OCI-LY1 (cell line): Measurements from ENCODE around the gene TEX14.

Experiments
- H2AFZ ChIP-seq: fragments of 200-600 bp; sonication (generic), shearing (Covaris generic); 2 replicates; pipeline ENCODE4 v1.6.0; 2014; ENCODE audit warnings: antibody characterized with exemption, mild to moderate bottlenecking, low read length
- H3F3A ChIP-seq: fragments of 200-600 bp; sonication (generic), shearing (Covaris generic); 2 replicates; pipeline ENCODE4 v1.6.0; 2014; ENCODE audit warnings: mild to moderate bottlenecking, antibody characterized with exemption, low read length, moderate library complexity; ENCODE audit not compliant: insufficient read depth
- H3K27ac ChIP-seq: fragments of 200-600 bp; sonication (generic); 2 replicates; pipeline ENCODE4 v1.5.1; 2014; ENCODE audit warnings: low read length, mixed run types, mild to moderate bottlenecking, low read depth; ENCODE audit not compliant: poor library complexity, severe bottlenecking
- H3K27me3 ChIP-seq: fragments of 200-600 bp; sonication (generic); 2 replicates; pipeline ENCODE4 v1.6.0; 2014; ENCODE audit warnings: antibody characterized with exemption, mild to moderate bottlenecking, low read length, moderate library complexity; ENCODE audit not compliant: insufficient read depth
- H3K36me3 ChIP-seq: fragments of 200-600 bp; sonication (generic); 2 replicates; pipeline ENCODE4 v1.6.1; 2014; ENCODE audit warnings: mild to moderate bottlenecking, antibody characterized with exemption, low read length, moderate library complexity, mixed read lengths; ENCODE audit not compliant: insufficient read depth
- H3K4me1 ChIP-seq: fragments of 200-600 bp; sonication (generic); 2 replicates; pipeline ENCODE4 v1.5.1; 2014; ENCODE audit warnings: mild to moderate bottlenecking, low read length, moderate library complexity; ENCODE audit not compliant: insufficient read depth, severe bottlenecking
- H3K4me2 ChIP-seq: fragments of 200-600 bp; sonication (generic), shearing (Covaris generic); 2 replicates; pipeline ENCODE4 v1.6.1; 2014; ENCODE audit warnings: low read length
- H3K4me3 ChIP-seq: fragments of 200-600 bp; sonication (generic); 2 replicates; pipeline ENCODE4 v1.5.1; 2014; ENCODE audit warnings: low read length, low read depth, mild to moderate bottlenecking, mixed read lengths; ENCODE audit not compliant: poor library complexity, severe bottlenecking
- H3K79me2 ChIP-seq: fragments of 200-600 bp; shearing (Covaris generic); 2 replicates; pipeline ENCODE4 v1.6.1; 2016; ENCODE audit warnings: mixed run types, low read length, mixed read lengths; ENCODE audit not compliant: insufficient read depth
- H3K9ac ChIP-seq: fragments of 200-600 bp; sonication (generic), shearing (Covaris generic); 2 replicates; pipeline ENCODE4 v1.6.1; 2014; ENCODE audit warnings: mild to moderate bottlenecking, low read length, mixed read lengths
- H3K9me2 ChIP-seq: fragments of 200-600 bp; sonication (generic), shearing (Covaris generic); 2 replicates; pipeline ENCODE4 v1.6.1; 2014; ENCODE audit warnings: low read depth, mild to moderate bottlenecking, low read length, mixed read lengths
- H3K9me3 ChIP-seq: fragments of 200-600 bp; shearing (Covaris generic); 2 replicates; pipeline ENCODE4 v1.6.1; 2014; ENCODE audit warnings: low read length, mixed read lengths
- H4K20me1 ChIP-seq: fragments of 200-600 bp; sonication (generic), shearing (Covaris generic); 2 replicates; pipeline ENCODE4 v1.6.0; 2016; ENCODE audit warnings: mild to moderate bottlenecking, low read length; ENCODE audit not compliant: insufficient read depth
- EZH2 ChIP-seq: fragments of 200-600 bp; sonication (generic), shearing (Covaris generic); IDR thresholded peaks from 2 replicates; pipeline ENCODE4 v1.8.0; 2017; ENCODE audit warnings: borderline replicate concordance, mixed run types, mild to moderate bottlenecking, antibody characterized with exemption, low read length, moderate library complexity, mixed read lengths
- TF ChIP-seq, protein P1 (sequence below): fragments of 200-600 bp; sonication (generic), shearing (Covaris generic); IDR thresholded peaks from 2 replicates; pipeline ENCODE4 v1.5.1; 2017; ENCODE audit warnings: mild to moderate bottlenecking, antibody characterized with exemption, low read length, moderate library complexity, mixed read lengths

TEX14 gene

DNA sequence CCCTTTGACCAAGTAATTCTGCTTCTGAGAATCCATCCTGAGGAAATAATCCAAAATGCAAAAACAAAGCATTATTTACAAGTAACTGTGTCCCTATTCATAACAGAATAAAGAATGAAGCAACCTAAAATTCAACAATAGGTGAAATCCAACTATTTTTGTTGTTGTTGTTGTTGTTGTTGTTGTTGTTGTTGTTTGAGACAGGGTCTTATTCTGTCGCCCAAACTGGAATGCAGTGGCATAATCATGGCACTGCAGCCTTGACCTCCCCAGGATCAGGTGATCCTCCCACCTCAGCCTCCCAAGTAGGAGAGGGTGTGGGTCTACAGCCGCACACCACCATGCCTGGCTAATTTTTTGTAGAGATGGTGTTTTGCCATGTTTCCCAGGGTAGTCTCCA, 101.5 kb downstream of the TEX14 start:
- Histone ChIP-seq H2AFZ (no peak overlapping the region), H3K79me2 (no peaks in the 10 kb centered on the region), H3K9me3 (no peaks in the 10 kb centered on the region), H3F3A (no peaks in the 10 kb centered on the region), H4K20me1 (no peaks in the 10 kb centered on the region), H3K27ac (no peak overlapping the region), H3K9ac (no peak overlapping the region), H3K4me3 (no peak overlapping the region), H3K4me2 (no peak overlapping the region), H3K36me3 (no peaks in the 10 kb centered on the region), H3K27me3 (no peaks in the 10 kb centered on the region), H3K9me2 (no peaks in the 10 kb centered on the region), H3K4me1 (no peaks in the 10 kb centered on the region)
- TF ChIP-seq, protein P1, sequence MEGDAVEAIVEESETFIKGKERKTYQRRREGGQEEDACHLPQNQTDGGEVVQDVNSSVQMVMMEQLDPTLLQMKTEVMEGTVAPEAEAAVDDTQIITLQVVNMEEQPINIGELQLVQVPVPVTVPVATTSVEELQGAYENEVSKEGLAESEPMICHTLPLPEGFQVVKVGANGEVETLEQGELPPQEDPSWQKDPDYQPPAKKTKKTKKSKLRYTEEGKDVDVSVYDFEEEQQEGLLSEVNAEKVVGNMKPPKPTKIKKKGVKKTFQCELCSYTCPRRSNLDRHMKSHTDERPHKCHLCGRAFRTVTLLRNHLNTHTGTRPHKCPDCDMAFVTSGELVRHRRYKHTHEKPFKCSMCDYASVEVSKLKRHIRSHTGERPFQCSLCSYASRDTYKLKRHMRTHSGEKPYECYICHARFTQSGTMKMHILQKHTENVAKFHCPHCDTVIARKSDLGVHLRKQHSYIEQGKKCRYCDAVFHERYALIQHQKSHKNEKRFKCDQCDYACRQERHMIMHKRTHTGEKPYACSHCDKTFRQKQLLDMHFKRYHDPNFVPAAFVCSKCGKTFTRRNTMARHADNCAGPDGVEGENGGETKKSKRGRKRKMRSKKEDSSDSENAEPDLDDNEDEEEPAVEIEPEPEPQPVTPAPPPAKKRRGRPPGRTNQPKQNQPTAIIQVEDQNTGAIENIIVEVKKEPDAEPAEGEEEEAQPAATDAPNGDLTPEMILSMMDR, result no peak
- no peak for TF ChIP-seq EZH2

- H3K4me2 ChIP-seq, result no peak overlapping the region
- no peaks in the 10 kb centered on the region for H3K4me1 ChIP-seq
- H3K9ac ChIP-seq, result no peak overlapping the region
- H2AFZ ChIP-seq, result no peak overlapping the region
- no peak overlapping the region for H3K4me3 ChIP-seq
- H3K27ac ChIP-seq, result no peak overlapping the region
- TF ChIP-seq, protein P1, result peak; percentile 93
- no peak for TF ChIP-seq EZH2
- no peaks in the 10 kb centered on the region for H3K9me3 ChIP-seq
- H3K9me2 ChIP-seq, result no peaks in the 10 kb centered on the region
- H3K79me2 ChIP-seq, result no peaks in the 10 kb centered on the region
- H4K20me1 ChIP-seq, result no peaks in the 10 kb centered on the region
- no peaks in the 10 kb centered on the region for H3F3A ChIP-seq
- no peaks in the 10 kb centered on the region for H3K36me3 ChIP-seq
- H3K27me3 ChIP-seq, result no peaks in the 10 kb centered on the region
Observed at GRCh38 chr17:58587713-58588117, 104.1 kb downstream of the TEX14 start.

DNA sequence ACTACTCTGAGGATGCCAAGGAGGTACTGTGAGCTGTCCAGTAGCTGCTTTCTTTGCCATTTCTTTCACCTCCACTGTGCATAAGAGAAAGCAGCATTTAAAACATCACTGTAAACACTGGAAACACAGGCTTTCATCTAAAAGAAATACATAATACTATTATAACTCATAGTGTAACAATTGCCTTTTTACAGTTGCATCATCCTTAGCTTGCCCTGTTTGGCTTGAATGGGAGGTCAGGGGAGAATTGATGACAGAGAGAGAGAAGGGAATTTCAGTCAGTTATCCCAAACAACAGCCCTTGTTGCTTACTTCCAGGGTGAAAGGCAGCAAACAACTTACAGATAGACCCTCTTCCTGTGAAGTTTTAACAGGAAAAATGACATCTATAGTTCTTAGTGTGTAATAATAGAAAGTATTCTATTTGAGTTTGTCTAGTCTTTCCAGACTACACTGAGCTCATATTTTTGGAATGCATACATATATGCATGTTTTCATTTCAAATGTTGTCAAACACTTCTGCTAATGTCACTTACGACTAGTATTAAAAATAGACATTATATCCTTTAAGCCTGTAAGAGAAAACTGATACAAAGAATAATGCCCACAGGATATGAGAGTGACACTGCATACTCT, 105.7 kb downstream of the TEX14 start:
- no peaks in the 10 kb centered on the region for H3F3A ChIP-seq
- H3K36me3 ChIP-seq, result no peaks in the 10 kb centered on the region
- no peaks in the 10 kb centered on the region for H3K79me2 ChIP-seq
- H3K27me3 ChIP-seq, result no peaks in the 10 kb centered on the region; the same call in 1 of the 2 replicates
- H3K4me1 ChIP-seq, result no peaks in the 10 kb centered on the region
- H3K9me3 ChIP-seq, result no peaks in the 10 kb centered on the region
- no peaks in the 10 kb centered on the region for H4K20me1 ChIP-seq
- H3K9me2 ChIP-seq, result no peaks in the 10 kb centered on the region
- no peak overlapping the region for H2AFZ ChIP-seq
- H3K27ac ChIP-seq, result no peak overlapping the region
- no peak overlapping the region for H3K4me2 ChIP-seq
- no peak overlapping the region for H3K4me3 ChIP-seq
- H3K9ac ChIP-seq, result no peak overlapping the region
- TF ChIP-seq EZH2, result no peak
- TF ChIP-seq, protein P1, result no peak
